Neural cell (in vitro differentiated cells): ENCODE measurements around the gene BUD23.

ENCODE experiments used
- EP300 ChIP-seq: fragments of 450-650 bp; conservative IDR thresholded peaks from 2 replicates; pipeline ENCODE4 v1.6.1; 2014; ENCODE audit warnings: antibody characterized with exemption, mild to moderate bottlenecking, moderate library complexity; ENCODE audit not compliant: poor library complexity, severe bottlenecking
- EZH2 ChIP-seq: fragments of 200-600, 300-800 bp; shearing (Covaris generic), sonication (generic); IDR thresholded peaks from 2 replicates; pipeline ENCODE4 v1.6.1; 2014; ENCODE audit warnings: antibody characterized with exemption, low read length, borderline replicate concordance, mild to moderate bottlenecking; ENCODE audit not compliant: insufficient read depth, poor library complexity, severe bottlenecking
- POLR2AphosphoS5 ChIP-seq: IDR thresholded peaks from 2 replicates; pipeline ENCODE4 v1.6.1; 2012
- RAD21 ChIP-seq: fragments of 450-650 bp; conservative IDR thresholded peaks from 2 replicates; pipeline ENCODE4 v1.6.1; 2014; ENCODE audit warnings: antibody characterized with exemption, mild to moderate bottlenecking, moderate library complexity
- TAF1 ChIP-seq: IDR thresholded peaks from 2 replicates; pipeline ENCODE4 v1.6.1; 2012; ENCODE audit warnings: low read depth
- TF ChIP-seq, protein P1 (sequence below): fragments of 450-650 bp; IDR thresholded peaks from 2 replicates; pipeline ENCODE4 v1.5.1; 2014; ENCODE audit warnings: antibody characterized with exemption, mild to moderate bottlenecking, moderate library complexity; ENCODE audit not compliant: poor library complexity, severe bottlenecking
- TF ChIP-seq, protein P2 (sequence below): IDR thresholded peaks from 2 replicates; pipeline ENCODE4 v1.6.1; 2012; ENCODE audit warnings: borderline replicate concordance

DNA sequence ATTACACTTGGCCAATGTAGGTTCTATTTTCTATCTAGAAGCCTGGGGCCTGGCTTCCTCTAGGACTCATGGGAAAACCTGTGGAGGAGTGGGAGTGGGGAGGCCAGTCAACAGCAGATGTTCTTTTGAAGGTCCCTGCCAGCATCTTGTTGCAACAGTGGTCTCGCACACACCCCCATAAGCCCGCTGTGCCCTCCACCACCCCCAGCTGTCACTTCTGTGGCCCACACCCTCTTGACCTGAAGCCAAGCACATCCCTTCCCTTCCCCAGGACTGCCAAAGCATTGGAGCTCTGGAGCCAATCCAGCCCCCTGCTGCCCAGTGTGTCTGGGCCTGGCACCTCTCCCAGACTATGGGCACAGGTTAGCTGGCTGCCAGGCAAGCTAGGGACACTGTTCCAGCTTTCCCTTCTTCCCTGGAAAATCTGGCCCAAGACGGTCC lies 38.0 kb downstream of the BUD23 start:
- no peak for TF ChIP-seq TAF1
- TF ChIP-seq, protein P1, sequence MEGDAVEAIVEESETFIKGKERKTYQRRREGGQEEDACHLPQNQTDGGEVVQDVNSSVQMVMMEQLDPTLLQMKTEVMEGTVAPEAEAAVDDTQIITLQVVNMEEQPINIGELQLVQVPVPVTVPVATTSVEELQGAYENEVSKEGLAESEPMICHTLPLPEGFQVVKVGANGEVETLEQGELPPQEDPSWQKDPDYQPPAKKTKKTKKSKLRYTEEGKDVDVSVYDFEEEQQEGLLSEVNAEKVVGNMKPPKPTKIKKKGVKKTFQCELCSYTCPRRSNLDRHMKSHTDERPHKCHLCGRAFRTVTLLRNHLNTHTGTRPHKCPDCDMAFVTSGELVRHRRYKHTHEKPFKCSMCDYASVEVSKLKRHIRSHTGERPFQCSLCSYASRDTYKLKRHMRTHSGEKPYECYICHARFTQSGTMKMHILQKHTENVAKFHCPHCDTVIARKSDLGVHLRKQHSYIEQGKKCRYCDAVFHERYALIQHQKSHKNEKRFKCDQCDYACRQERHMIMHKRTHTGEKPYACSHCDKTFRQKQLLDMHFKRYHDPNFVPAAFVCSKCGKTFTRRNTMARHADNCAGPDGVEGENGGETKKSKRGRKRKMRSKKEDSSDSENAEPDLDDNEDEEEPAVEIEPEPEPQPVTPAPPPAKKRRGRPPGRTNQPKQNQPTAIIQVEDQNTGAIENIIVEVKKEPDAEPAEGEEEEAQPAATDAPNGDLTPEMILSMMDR, result no peak
- TF ChIP-seq, protein P2, sequence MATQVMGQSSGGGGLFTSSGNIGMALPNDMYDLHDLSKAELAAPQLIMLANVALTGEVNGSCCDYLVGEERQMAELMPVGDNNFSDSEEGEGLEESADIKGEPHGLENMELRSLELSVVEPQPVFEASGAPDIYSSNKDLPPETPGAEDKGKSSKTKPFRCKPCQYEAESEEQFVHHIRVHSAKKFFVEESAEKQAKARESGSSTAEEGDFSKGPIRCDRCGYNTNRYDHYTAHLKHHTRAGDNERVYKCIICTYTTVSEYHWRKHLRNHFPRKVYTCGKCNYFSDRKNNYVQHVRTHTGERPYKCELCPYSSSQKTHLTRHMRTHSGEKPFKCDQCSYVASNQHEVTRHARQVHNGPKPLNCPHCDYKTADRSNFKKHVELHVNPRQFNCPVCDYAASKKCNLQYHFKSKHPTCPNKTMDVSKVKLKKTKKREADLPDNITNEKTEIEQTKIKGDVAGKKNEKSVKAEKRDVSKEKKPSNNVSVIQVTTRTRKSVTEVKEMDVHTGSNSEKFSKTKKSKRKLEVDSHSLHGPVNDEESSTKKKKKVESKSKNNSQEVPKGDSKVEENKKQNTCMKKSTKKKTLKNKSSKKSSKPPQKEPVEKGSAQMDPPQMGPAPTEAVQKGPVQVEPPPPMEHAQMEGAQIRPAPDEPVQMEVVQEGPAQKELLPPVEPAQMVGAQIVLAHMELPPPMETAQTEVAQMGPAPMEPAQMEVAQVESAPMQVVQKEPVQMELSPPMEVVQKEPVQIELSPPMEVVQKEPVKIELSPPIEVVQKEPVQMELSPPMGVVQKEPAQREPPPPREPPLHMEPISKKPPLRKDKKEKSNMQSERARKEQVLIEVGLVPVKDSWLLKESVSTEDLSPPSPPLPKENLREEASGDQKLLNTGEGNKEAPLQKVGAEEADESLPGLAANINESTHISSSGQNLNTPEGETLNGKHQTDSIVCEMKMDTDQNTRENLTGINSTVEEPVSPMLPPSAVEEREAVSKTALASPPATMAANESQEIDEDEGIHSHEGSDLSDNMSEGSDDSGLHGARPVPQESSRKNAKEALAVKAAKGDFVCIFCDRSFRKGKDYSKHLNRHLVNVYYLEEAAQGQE, result no peak
- TF ChIP-seq EZH2, result no peak
- TF ChIP-seq POLR2AphosphoS5, result no peak
- TF ChIP-seq RAD21, result no peak
- no peak for TF ChIP-seq EP300
